Transverse colon (tissue), 4 donors: ENCODE results near the gene ORM1. TPM values are rescaled to one million over a fixed set of nuclear protein-coding genes. Genes with fewer than 3 reads are reported as not detected.
"Not testable (repeated sequence)": the region's sequence is repeated elsewhere in the genome, so short reads cannot be mapped to it uniquely, and the experiment has no call there.

Experiments used
- DNase-seq: peaks from one replicate; pipeline ENCODE4 v3.0.0-alpha.2; 2019
- H3K27ac ChIP-seq, 4 donors: fragments of 200-600 bp; sonication (generic); 2 replicates each; pipeline ENCODE4 v1.5.1; 2016 to 2018; ENCODE audit warnings: inconsistent platforms in 4 of 4
- H3K27me3 ChIP-seq: fragments of 200-600 bp; sonication (generic); 2 replicates; pipeline ENCODE4 v1.5.1; 2017; ENCODE audit warnings: inconsistent platforms
- H3K36me3 ChIP-seq, 4 donors: fragments of 200-600 bp; sonication (generic); 2 replicates each; pipeline ENCODE4 v1.5.1; 2017 to 2019; ENCODE audit warnings: inconsistent platforms in 4 of 4
- H3K4me1 ChIP-seq, 4 donors: fragments of 200-600 bp; sonication (generic); 2 replicates each; pipeline ENCODE4 v1.5.1; 2017 to 2020; ENCODE audit warnings: inconsistent platforms in 4 of 4
- H3K4me3 ChIP-seq, 4 donors: fragments of 200-600 bp; sonication (generic); 1 replicate in 1 of 4; 2 replicates in 3 of 4; pipeline versions ENCODE4 v1.5.1 to v1.6.1; 2017 to 2019; ENCODE audit warnings: inconsistent platforms in 4 of 4
- H3K9me3 ChIP-seq, 2 donors: fragments of 200-600 bp; sonication (generic); 2 replicates each; pipeline ENCODE4 v1.5.1; 2017 to 2019; ENCODE audit warnings: inconsistent platforms in 2 of 2
- EP300 ChIP-seq: sonication (generic); formaldehyde crosslinking; IDR thresholded peaks from one replicate; pipeline ENCODE4 v1.6.1; 2017; ENCODE audit warnings: antibody characterized with exemption, low read depth
- POLR2A ChIP-seq: fragments of 450-650 bp; IDR thresholded peaks from one replicate; pipeline ENCODE4 v1.6.1; 2016; ENCODE audit warnings: antibody characterized with exemption, mild to moderate bottlenecking, moderate library complexity
- POLR2AphosphoS5 ChIP-seq, 3 donors: sonication (generic); formaldehyde crosslinking; IDR thresholded peaks; one replicate each; pipeline ENCODE4 v1.6.1; 2016; ENCODE audit warnings: antibody characterized with exemption in 3 of 3
- WGBS, 2 donors: methylation state at CpG; one replicate each; pipeline ENCODE4 v1.1.5; 2018; ENCODE audit warnings: low coverage in 1 of 2; 5-methylcytosine and 5-hydroxymethylcytosine counted together
- in situ Hi-C, 4 donors: fragments of 200-750 bp; cut with MboI; loops; one replicate each; pipeline versions ENCODE4 v1.15.0 to v1.15.1; 2017; ENCODE audit warnings: low sequenced_read_pairs in 3 of 4, low pct_ligation_motif_present in 1 of 4, low pct_unique_long_range_greater_than_20kb in 1 of 4
- intact Hi-C: fragments of 100-400 bp; cut with DNase I; formaldehyde crosslinking; loops from one replicate; pipeline ENCODE4 v1.15.1; 2023; ENCODE audit warnings: low total_unique reads
- total RNA-seq, 4 donors: library from RNA; depleted of rRNA; stranded (reverse); fragments of >200 nt; gene quantifications; one replicate each; pipeline ENCODE4 v1.1.0, GENCODE V29; 2016
- TF ChIP-seq, protein P1 (sequence below), 5 experiments: fragments of 200-600 bp in 3 of 5; fragments of 450-650 bp in 2 of 5; sonication (generic) in 3 of 5; IDR thresholded peaks; 1 replicate in 2 of 5; 2 replicates in 3 of 5; pipeline ENCODE4 v1.5.1; 2016 to 2017; ENCODE audit warnings: antibody characterized with exemption in 5 of 5, inconsistent platforms in 3 of 5, mild to moderate bottlenecking in 2 of 5, moderate library complexity in 1 of 5

Gene ORM1
- total RNA-seq, 4 donors from 2014 or later: not detected

GRCh38 chr9:114317665-114318357 lies 5.1 kb upstream of the ORM1 start:
- Histone ChIP-seq H3K27me3 (no peaks in the 10 kb centered on the region), H3K9me3 (no peaks in the 10 kb centered on the region), H3K4me1 (no peaks in the 10 kb centered on the region), H3K36me3 (no peaks in the 10 kb centered on the region), H3K27ac (no peak overlapping the region), H3K4me3 (no peak overlapping the region)
- WGBS, 2 donors: 78 to 87% methylated on average over 8 of the region's 8 CpGs
- TF ChIP-seq EP300: no peak
- TF ChIP-seq, protein P1, sequence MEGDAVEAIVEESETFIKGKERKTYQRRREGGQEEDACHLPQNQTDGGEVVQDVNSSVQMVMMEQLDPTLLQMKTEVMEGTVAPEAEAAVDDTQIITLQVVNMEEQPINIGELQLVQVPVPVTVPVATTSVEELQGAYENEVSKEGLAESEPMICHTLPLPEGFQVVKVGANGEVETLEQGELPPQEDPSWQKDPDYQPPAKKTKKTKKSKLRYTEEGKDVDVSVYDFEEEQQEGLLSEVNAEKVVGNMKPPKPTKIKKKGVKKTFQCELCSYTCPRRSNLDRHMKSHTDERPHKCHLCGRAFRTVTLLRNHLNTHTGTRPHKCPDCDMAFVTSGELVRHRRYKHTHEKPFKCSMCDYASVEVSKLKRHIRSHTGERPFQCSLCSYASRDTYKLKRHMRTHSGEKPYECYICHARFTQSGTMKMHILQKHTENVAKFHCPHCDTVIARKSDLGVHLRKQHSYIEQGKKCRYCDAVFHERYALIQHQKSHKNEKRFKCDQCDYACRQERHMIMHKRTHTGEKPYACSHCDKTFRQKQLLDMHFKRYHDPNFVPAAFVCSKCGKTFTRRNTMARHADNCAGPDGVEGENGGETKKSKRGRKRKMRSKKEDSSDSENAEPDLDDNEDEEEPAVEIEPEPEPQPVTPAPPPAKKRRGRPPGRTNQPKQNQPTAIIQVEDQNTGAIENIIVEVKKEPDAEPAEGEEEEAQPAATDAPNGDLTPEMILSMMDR (IDR thresholded peaks at IDR 0.05): no peak
- TF ChIP-seq POLR2AphosphoS5 (IDR thresholded peaks at IDR 0.05): no peak
- no peak for TF ChIP-seq POLR2A
- intact Hi-C loops: no loop called here
- DNase-seq: no peak
- in situ Hi-C loops: no loop called here

- DNase-seq: no peak
- Histone ChIP-seq H3K27ac (no peak overlapping the region), H3K36me3 (no peaks in the 10 kb centered on the region), H3K27me3 (no peaks in the 10 kb centered on the region), H3K9me3 (no peaks in the 10 kb centered on the region), H3K4me1 (no peaks in the 10 kb centered on the region), H3K4me3 (no peak overlapping the region)
- intact Hi-C loops (no loop called here), in situ Hi-C loops (no loop called here)
- 83% methylated on average over 8 of the region's 8 CpGs; no CpG with 5 or more reads in 1 of the 2 donors for WGBS, 2 donors
- TF ChIP-seq EP300: no peak
- TF ChIP-seq POLR2AphosphoS5 (IDR thresholded peaks at IDR 0.05): no peak
- no peak for TF ChIP-seq POLR2A
- TF ChIP-seq, protein P1 (IDR thresholded peaks at IDR 0.05): no peak
Measured at GRCh38 chr9:114318416-114318815, 4.5 kb upstream of the ORM1 start.

- in situ Hi-C loops (no loop called here), intact Hi-C loops (no loop called here)
- H3K4me1 ChIP-seq: no peaks in the 10 kb centered on the region
- TF ChIP-seq POLR2AphosphoS5 (IDR thresholded peaks at IDR 0.05): no peak
- no peak for TF ChIP-seq POLR2A
- no peak for TF ChIP-seq EP300
- TF ChIP-seq, protein P1 (IDR thresholded peaks at IDR 0.05): no peak
- H3K27ac ChIP-seq: no peak overlapping the region
- H3K36me3 ChIP-seq: no peaks in the 10 kb centered on the region
- DNase-seq: no peak
- no peaks in the 10 kb centered on the region for H3K9me3 ChIP-seq
- no peaks in the 10 kb centered on the region for H3K27me3 ChIP-seq
- WGBS, 2 donors: 48 to 72% methylated on average over 2 to 3 of the region's 3 CpGs
- H3K4me3 ChIP-seq: no peak overlapping the region
Measured at GRCh38 chr9:114319147-114319546, 3.8 kb upstream of the ORM1 start.

DNA sequence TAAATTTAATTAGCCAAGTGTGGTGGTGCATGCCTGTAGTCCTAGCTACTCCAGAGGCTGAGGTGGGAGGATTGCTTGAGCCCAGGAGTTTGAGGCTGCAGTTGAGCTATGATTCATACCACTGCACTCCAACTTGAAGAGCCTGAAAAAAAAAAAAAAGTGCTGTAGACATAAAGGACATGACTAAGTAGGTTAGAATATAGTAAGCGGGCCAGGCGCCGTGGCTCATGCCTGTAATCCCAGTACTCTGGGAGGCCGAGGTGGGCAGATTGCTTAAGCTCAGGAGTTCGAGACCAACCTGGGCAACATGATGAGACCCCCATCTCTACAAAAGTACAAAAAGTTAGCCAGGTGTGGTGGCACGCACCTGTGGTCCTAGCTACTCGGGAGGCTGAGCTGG lies 2.2 kb upstream of the ORM1 start:
- not testable (repeated sequence) for DNase-seq, H3K4me1 ChIP-seq
- WGBS, 2 donors: 77 to 88% methylated on average over 4 to 7 of the region's 7 CpGs

DNA sequence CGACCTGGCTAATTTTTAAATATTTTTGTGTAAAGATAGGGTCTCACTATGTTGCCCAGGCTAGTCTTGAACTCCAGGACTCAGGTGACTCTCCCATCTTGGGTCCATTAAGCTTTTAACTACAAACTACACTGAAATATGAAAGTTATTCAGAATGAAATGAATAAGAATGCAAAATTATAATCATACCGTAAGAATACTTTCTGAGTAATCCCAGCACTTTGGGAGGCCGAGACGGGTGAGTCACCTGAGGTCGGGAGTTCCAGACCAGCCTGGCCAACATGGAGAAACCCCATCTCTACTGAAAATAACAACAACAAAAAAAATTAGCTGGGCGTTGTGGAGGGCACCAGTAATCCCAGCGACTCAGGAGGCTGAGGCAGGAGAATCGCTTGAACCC lies 1.1 kb upstream of the ORM1 start:
- WGBS, 2 donors: 79 to 85% methylated on average over 7 to 8 of the region's 8 CpGs
- Histone ChIP-seq H3K9me3 (no peaks in the 10 kb centered on the region), H3K36me3 (no peaks in the 10 kb centered on the region), H3K4me3 (no peak overlapping the region), H3K4me1 (no peaks in the 10 kb centered on the region), H3K27me3 (no peaks in the 10 kb centered on the region), H3K27ac (no peak overlapping the region)
- in situ Hi-C loops (no loop called here), intact Hi-C loops (no loop called here)
- TF ChIP-seq EP300: no peak
- TF ChIP-seq, protein P1 (IDR thresholded peaks at IDR 0.05): no peak
- TF ChIP-seq POLR2AphosphoS5 (IDR thresholded peaks at IDR 0.05): no peak
- TF ChIP-seq POLR2A: no peak
- DNase-seq: no peak

More for the DNA sequence above, 2.2 kb upstream of the ORM1 start:
- H3K27me3 ChIP-seq, in situ Hi-C loops, intact Hi-C loops, H3K36me3 ChIP-seq, H3K9me3 ChIP-seq, H3K4me3 ChIP-seq, H3K27ac ChIP-seq: not testable (repeated sequence)

- in situ Hi-C loops, H3K27me3 ChIP-seq, H3K4me3 ChIP-seq: not testable (repeated sequence)
Measured at GRCh38 chr9:114322160-114322818, 609 bp upstream of the ORM1 start.

More at GRCh38 chr9:114322160-114322818, 609 bp upstream of the ORM1 start:
- H3K36me3 ChIP-seq, H3K9me3 ChIP-seq, H3K27ac ChIP-seq, intact Hi-C loops, DNase-seq, H3K4me1 ChIP-seq: not testable (repeated sequence)
- WGBS, 2 donors: 68 to 79% methylated on average over 7 to 11 of the region's 12 CpGs
